ENCODE results near the gene FAM227B.

DNA sequence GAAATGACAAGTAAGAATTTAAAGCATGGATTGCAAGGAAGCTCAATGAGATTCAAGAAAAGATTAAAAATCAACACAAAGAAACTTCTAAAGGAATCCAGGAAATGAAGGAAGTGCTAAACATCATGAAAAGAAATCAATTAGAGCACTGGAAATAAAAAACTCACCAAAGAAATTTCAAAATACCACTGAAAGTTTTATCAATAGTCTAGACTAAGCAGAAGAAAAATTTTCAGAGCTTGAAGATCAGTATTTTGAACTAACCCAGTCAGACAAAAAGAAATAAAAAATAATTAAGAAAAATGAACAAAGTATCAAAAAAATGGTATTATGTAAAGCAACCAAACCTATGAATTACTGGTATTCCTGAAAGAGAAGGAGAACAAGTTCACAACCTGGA lies 60.6 kb downstream of the FAM227B start:
- TF ChIP-seq GATA2 (IDR thresholded peaks at IDR 0.05; ENCODE audit: low read depth, low read length) = no peak
- no peak for TF ChIP-seq GATA3 (IDR thresholded peaks at IDR 0.05; ENCODE audit: low read depth, low read length)

All from SH-SY5Y (cell line).